GM23338 (cell line): ENCODE data around the gene PRLHR. TPM values are rescaled to one million over a fixed set of nuclear protein-coding genes. Genes with fewer than 3 reads are reported as not detected.

Experiments used
- ATAC-seq: fragments of 200-7000 bp; cut with Tn5 transposase; 3 replicates; pipeline ENCODE4 v1.9.1; 2020
- DNase-seq: peaks from one replicate; pipeline ENCODE4 v3.0.0-alpha.2; 2015; ENCODE audit warnings: low spot score
- H2AFZ ChIP-seq: fragments of 200-600 bp; sonication (generic); 2 replicates; pipeline ENCODE4 v1.8.0; 2016; ENCODE audit warnings: antibody characterized with exemption, mild to moderate bottlenecking, moderate library complexity
- H3F3A ChIP-seq: fragments of 200-600 bp; sonication (generic); replicated peaks from 2 replicates; pipeline ENCODE4 v1.8.0; 2017; ENCODE audit warnings: antibody characterized with exemption, mixed run types, low read depth
- H3K27ac ChIP-seq: fragments of 200-600 bp; sonication (generic); 2 replicates; pipeline ENCODE4 v1.6.1; 2016; ENCODE audit warnings: low read depth
- H3K27me3 ChIP-seq: fragments of 200-600 bp; sonication (generic); 2 replicates; pipeline ENCODE4 v1.8.0; 2016; ENCODE audit warnings: mild to moderate bottlenecking, mixed run types, moderate library complexity; ENCODE audit not compliant: insufficient read depth
- H3K36me3 ChIP-seq: fragments of 200-600 bp; sonication (generic); 2 replicates; pipeline ENCODE4 v1.8.0; 2016; ENCODE audit warnings: mild to moderate bottlenecking; ENCODE audit not compliant: insufficient read depth
- H3K4me1 ChIP-seq: fragments of 200-600 bp; sonication (generic); 2 replicates; pipeline ENCODE4 v1.8.0; 2016; ENCODE audit warnings: mild to moderate bottlenecking, moderate library complexity; ENCODE audit not compliant: insufficient read depth
- H3K4me2 ChIP-seq: fragments of 200-600 bp; sonication (generic); 2 replicates; pipeline ENCODE4 v1.7.1; 2017; ENCODE audit warnings: mixed run types
- H3K4me3 ChIP-seq: fragments of 200-600 bp; sonication (generic); 2 replicates; pipeline ENCODE4 v1.6.1; 2016; ENCODE audit warnings: mixed run types
- H3K79me2 ChIP-seq: fragments of 200-600 bp; sonication (generic); replicated peaks from 2 replicates; pipeline ENCODE4 v1.8.0; 2017; ENCODE audit warnings: mild to moderate bottlenecking; ENCODE audit not compliant: insufficient read depth
- H3K9me2 ChIP-seq: fragments of 200-600 bp; sonication (generic); 2 replicates; pipeline ENCODE4 v1.8.0; 2017; ENCODE audit not compliant: insufficient read depth
- H4K20me1 ChIP-seq: fragments of 200-600 bp; sonication (generic); replicated peaks from 2 replicates; pipeline ENCODE4 v1.8.0; 2017; ENCODE audit warnings: mild to moderate bottlenecking; ENCODE audit not compliant: insufficient read depth
- H3K27ac Mint-ChIP-seq: 2 replicates; pipeline ENCODE4 v1.8.0; 2020; ENCODE audit warnings: inconsistent platforms, mild to moderate bottlenecking, moderate library complexity, mixed read lengths
- H3K27me3 Mint-ChIP-seq: 3 replicates; pipeline ENCODE4 v1.8.0; 2022; ENCODE audit warnings: low read depth, mild to moderate bottlenecking, moderate library complexity, mixed read lengths, inconsistent platforms; ENCODE audit not compliant: insufficient read depth, poor library complexity
- H3K36me3 Mint-ChIP-seq: 3 replicates; pipeline ENCODE4 v1.8.0; 2021; ENCODE audit warnings: low read depth, mild to moderate bottlenecking, inconsistent platforms, moderate library complexity, mixed read lengths
- H3K4me1 Mint-ChIP-seq: 3 replicates; pipeline ENCODE4 v1.8.0; 2020; ENCODE audit warnings: mild to moderate bottlenecking, inconsistent platforms, mixed read lengths
- H3K4me3 Mint-ChIP-seq: 3 replicates; pipeline ENCODE4 v1.8.0; 2021; ENCODE audit warnings: moderate library complexity, mild to moderate bottlenecking, inconsistent platforms, mixed read lengths
- H3K9me3 Mint-ChIP-seq: 3 replicates; pipeline ENCODE4 v1.8.0; 2020; ENCODE audit warnings: moderate library complexity, mild to moderate bottlenecking, inconsistent platforms, mixed read lengths
- CREB1 ChIP-seq: fragments of 250-450 bp; sonication (Bioruptor Pico); IDR thresholded peaks from 2 replicates; pipeline ENCODE4 v1.5.0; 2020; ENCODE audit warnings: low read depth, mild to moderate bottlenecking, moderate library complexity
- NANOG ChIP-seq: IDR thresholded peaks from 2 replicates; pipeline ENCODE4 v1.6.1; 2016; ENCODE audit warnings: antibody characterized with exemption, borderline replicate concordance
- ZNF114 ChIP-seq: fragments of 250-450 bp; sonication (Bioruptor Pico); IDR thresholded peaks from 2 replicates; pipeline ENCODE4 v1.5.0; 2020; ENCODE audit warnings: mild to moderate bottlenecking, moderate library complexity
- ZNF331 ChIP-seq: fragments of 250-450 bp; sonication (Bioruptor Pico); IDR thresholded peaks from 2 replicates; pipeline ENCODE4 v1.5.0; 2020; ENCODE audit warnings: low read depth, mild to moderate bottlenecking, moderate library complexity
- polyA plus RNA-seq: library from polyadenylated mRNA; unstranded; fragments of >200 nt; fragmentation: Nextera tagmentation; extraction: Ambion mirVana; gene quantifications from 2 replicates; pipeline ENCODE4 v1.2.1, GENCODE V29; 2016
- total RNA-seq: library from RNA; depleted of rRNA; stranded (reverse); fragments of >200 nt; shearing (Covaris generic); gene quantifications from 2 replicates; pipeline ENCODE4 v1.2.3, GENCODE V29; 2014
- TF ChIP-seq, protein P1 (sequence below): IDR thresholded peaks from 2 replicates; pipeline ENCODE4 v1.6.1; 2016; ENCODE audit warnings: antibody characterized with exemption
- TF ChIP-seq, protein P2 (sequence below), 2 experiments: fragments of 200-600 bp in 1 of 2; sonication (generic) in 1 of 2; conservative IDR thresholded peaks; 2 replicates each; pipeline versions ENCODE4 v1.5.1 to v1.6.1; 2016 to 2017; ENCODE audit warnings: antibody characterized with exemption in 2 of 2, low read depth in 2 of 2, mild to moderate bottlenecking in 2 of 2, moderate library complexity in 1 of 2

PRLHR gene
- total and polyA plus RNA-seq, 2 experiments from 2014 or later = 0.24 TPM; not detected in 1

- H3K4me2 ChIP-seq = no peak overlapping the region
- no peak overlapping the region for H3K27ac ChIP-seq
- Mint-ChIP-seq H3K36me3 (peaks cover 11% of the 10 kb centered on the region; the same call in 2 of the 3 replicates), H3K4me3 (no peak overlapping the region), H3K27ac (no peak overlapping the region), H3K4me1 (peaks cover 10% of the 10 kb centered on the region; the same call in 2 of the 3 replicates), H3K27me3 (peaks cover 19% of the 10 kb centered on the region), H3K9me3 (peaks cover 15% of the 10 kb centered on the region; the same call in 2 of the 3 replicates)
- ATAC-seq (no peak), DNase-seq (no peak)
- no peaks in the 10 kb centered on the region for H4K20me1 ChIP-seq
- H2AFZ ChIP-seq = no peak overlapping the region
- TF ChIP-seq, protein P1, sequence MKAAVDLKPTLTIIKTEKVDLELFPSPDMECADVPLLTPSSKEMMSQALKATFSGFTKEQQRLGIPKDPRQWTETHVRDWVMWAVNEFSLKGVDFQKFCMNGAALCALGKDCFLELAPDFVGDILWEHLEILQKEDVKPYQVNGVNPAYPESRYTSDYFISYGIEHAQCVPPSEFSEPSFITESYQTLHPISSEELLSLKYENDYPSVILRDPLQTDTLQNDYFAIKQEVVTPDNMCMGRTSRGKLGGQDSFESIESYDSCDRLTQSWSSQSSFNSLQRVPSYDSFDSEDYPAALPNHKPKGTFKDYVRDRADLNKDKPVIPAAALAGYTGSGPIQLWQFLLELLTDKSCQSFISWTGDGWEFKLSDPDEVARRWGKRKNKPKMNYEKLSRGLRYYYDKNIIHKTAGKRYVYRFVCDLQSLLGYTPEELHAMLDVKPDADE = no peak
- TF ChIP-seq, protein P2, sequence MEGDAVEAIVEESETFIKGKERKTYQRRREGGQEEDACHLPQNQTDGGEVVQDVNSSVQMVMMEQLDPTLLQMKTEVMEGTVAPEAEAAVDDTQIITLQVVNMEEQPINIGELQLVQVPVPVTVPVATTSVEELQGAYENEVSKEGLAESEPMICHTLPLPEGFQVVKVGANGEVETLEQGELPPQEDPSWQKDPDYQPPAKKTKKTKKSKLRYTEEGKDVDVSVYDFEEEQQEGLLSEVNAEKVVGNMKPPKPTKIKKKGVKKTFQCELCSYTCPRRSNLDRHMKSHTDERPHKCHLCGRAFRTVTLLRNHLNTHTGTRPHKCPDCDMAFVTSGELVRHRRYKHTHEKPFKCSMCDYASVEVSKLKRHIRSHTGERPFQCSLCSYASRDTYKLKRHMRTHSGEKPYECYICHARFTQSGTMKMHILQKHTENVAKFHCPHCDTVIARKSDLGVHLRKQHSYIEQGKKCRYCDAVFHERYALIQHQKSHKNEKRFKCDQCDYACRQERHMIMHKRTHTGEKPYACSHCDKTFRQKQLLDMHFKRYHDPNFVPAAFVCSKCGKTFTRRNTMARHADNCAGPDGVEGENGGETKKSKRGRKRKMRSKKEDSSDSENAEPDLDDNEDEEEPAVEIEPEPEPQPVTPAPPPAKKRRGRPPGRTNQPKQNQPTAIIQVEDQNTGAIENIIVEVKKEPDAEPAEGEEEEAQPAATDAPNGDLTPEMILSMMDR (conservative IDR thresholded peaks at IDR 0.05; ENCODE audit: low read depth in 2 of 2) = 0 out of 4 replicates have a peak, but pooled peaks of 1 of the 2 experiments have one; percentile 8
- H3F3A ChIP-seq = no peaks in the 10 kb centered on the region
- H3K36me3 ChIP-seq = no peaks in the 10 kb centered on the region; the same call in 1 of the 2 replicates
- H3K79me2 ChIP-seq = no peaks in the 10 kb centered on the region
- 0 out of 2 replicates have a peak, but pooled peaks cover 5% of the 10 kb centered on the region for H3K4me1 ChIP-seq
- no peaks in the 10 kb centered on the region for H3K27me3 ChIP-seq
- H3K4me3 ChIP-seq = no peak overlapping the region
- H3K9me2 ChIP-seq = 0 out of 2 replicates have a peak, but pooled peaks cover 3% of the 10 kb centered on the region
These were observed 30.0 kb downstream of the PRLHR start for GRCh38 chr10:118565301-118566075.

DNA sequence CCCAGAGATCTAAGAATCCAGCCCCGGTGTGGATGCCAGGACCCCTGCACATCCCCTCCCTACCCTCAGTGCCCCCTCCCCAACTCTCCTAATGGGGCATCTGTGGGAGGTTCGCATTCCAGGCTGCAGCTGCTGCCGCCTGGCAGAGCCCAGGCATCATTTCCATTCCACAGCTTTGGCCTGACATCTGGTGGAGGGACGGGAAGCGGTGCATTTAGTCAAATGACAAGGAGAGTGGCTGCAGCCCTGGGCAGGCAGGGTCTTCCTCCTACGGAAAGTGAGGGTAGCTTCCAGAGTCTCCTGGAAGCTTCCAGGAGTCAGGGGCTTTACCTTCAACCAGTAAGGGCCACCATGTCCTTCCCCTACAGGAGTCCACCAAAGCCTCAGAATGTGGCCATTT lies 30.8 kb downstream of the PRLHR start:
- Mint-ChIP-seq H3K9me3 (peaks cover 16% of the 10 kb centered on the region; the same call in 2 of the 3 replicates), H3K4me3 (no peak overlapping the region), H3K36me3 (peaks cover 11% of the 10 kb centered on the region; the same call in 2 of the 3 replicates), H3K4me1 (peaks cover 11% of the 10 kb centered on the region), H3K27me3 (peaks cover 19% of the 10 kb centered on the region), H3K27ac (no peak overlapping the region)
- H3K4me3 ChIP-seq = no peak overlapping the region
- H3K27ac ChIP-seq = no peak overlapping the region
- 0 out of 2 replicates have a peak, but pooled peaks cover 3% of the 10 kb centered on the region for H3K9me2 ChIP-seq
- H3K79me2 ChIP-seq = no peaks in the 10 kb centered on the region
- H3K4me2 ChIP-seq = no peak overlapping the region
- H3K4me1 ChIP-seq = peaks cover 6% of the 10 kb centered on the region; the same call in 1 of the 2 replicates
- DNase-seq (peak; percentile 82), ATAC-seq (peak; percentile 86)
- TF ChIP-seq NANOG = no peak
- no peak for TF ChIP-seq ZNF114 (CRISPR knock-in tag)
- peak; percentile 95 for TF ChIP-seq ZNF331 (CRISPR knock-in tag)
- no peak for TF ChIP-seq CREB1 (CRISPR knock-in tag)
- TF ChIP-seq, protein P2 (conservative IDR thresholded peaks at IDR 0.05; ENCODE audit: low read depth in 2 of 2) = peak; percentile 52 to 88
- no peak overlapping the region for H2AFZ ChIP-seq
- H3F3A ChIP-seq = no peaks in the 10 kb centered on the region
- no peaks in the 10 kb centered on the region; the same call in 1 of the 2 replicates for H3K36me3 ChIP-seq
- no peaks in the 10 kb centered on the region for H4K20me1 ChIP-seq
- H3K27me3 ChIP-seq = no peaks in the 10 kb centered on the region
